ENCODE data around the gene AMT.
"Not testable (repeated sequence)": the region's sequence is repeated elsewhere in the genome, so short reads cannot be mapped to it uniquely, and the experiment has no call there.

DNA sequence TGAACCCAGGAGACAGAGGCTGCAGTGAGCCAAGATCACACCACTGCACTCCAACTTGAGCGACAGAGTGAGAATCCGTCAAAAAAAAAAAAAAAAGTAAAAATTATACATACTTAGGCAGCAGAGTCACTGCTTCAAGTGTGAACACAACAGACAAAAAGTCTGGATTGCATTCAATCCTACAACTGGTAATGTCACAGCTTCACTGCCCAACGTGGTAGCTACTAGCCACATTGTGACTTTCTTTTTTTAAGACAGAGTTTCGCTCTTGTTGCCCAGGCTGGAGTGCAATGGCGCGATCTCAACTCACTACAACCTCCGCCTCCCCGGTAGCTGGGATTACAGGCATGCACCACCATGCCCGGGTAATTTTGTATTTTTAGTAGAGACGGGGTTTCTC is 31.0 kb downstream of the AMT start:
- TF ChIP-seq, protein P1, sequence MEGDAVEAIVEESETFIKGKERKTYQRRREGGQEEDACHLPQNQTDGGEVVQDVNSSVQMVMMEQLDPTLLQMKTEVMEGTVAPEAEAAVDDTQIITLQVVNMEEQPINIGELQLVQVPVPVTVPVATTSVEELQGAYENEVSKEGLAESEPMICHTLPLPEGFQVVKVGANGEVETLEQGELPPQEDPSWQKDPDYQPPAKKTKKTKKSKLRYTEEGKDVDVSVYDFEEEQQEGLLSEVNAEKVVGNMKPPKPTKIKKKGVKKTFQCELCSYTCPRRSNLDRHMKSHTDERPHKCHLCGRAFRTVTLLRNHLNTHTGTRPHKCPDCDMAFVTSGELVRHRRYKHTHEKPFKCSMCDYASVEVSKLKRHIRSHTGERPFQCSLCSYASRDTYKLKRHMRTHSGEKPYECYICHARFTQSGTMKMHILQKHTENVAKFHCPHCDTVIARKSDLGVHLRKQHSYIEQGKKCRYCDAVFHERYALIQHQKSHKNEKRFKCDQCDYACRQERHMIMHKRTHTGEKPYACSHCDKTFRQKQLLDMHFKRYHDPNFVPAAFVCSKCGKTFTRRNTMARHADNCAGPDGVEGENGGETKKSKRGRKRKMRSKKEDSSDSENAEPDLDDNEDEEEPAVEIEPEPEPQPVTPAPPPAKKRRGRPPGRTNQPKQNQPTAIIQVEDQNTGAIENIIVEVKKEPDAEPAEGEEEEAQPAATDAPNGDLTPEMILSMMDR (IDR thresholded peaks at IDR 0.05): not testable (repeated sequence)
- not testable (repeated sequence) for TF ChIP-seq POLR2A (IDR thresholded peaks at IDR 0.05)
